Loucy (cell line): ENCODE measurements around the gene TUSC1.

ENCODE experiments used
- CTCF ChIP-seq: fragments of 200-600 bp; sonication (generic); conservative IDR thresholded peaks from 2 replicates; pipeline ENCODE4 v1.5.1; 2014; ENCODE audit warnings: mild to moderate bottlenecking, antibody characterized with exemption, low read length
- EZH2phosphoT487 ChIP-seq: fragments of 200-600 bp; IDR thresholded peaks from 2 replicates; pipeline ENCODE4 v1.6.1; 2018; ENCODE audit warnings: antibody characterized with exemption, mild to moderate bottlenecking, moderate library complexity, borderline replicate concordance

- TF ChIP-seq CTCF, result no peak
- TF ChIP-seq EZH2phosphoT487, result no peak
Measured at GRCh38 chr9:25684321-25684720, 6.1 kb upstream of the TUSC1 start.
